ENCODE measurements around the gene EIF4ENIF1. TPM values are rescaled to one million over a fixed set of nuclear protein-coding genes. Genes with fewer than 3 reads are reported as not detected.

EIF4ENIF1 gene
- total RNA-seq, 6 donors from 2014 or later, result 15.5 to 25.2 (median 23.3) TPM

DNA sequence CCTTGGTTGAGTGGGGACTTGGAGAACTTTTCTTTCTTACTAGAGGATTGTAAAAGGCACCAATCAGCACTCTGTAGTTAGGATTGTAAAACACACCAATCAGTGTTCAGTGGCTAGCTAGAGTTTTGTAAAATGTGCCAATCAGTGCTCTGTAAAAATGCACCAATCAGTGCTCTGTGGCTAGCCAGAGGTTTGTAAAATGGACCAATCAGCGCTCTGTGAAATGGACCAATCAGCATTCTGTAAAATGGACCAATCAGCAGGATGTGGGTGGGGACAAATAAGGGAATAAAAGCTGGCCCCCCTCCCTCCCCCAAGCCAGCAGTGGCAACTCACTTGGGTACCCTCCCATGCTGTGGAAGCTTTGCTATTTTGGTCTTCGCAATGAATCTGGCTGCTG lies 95.7 kb downstream of the EIF4ENIF1 start:
- ATAC-seq (ENCODE audit: low FRiP score in 2 of 2), result no peak
- Histone ChIP-seq H3K9me3 (no peaks in the 10 kb centered on the region), H3K4me1 (peaks cover 0 to 4% (median 3%) of the 10 kb centered on the region in 4 donors), H3K36me3 (no peaks in the 10 kb centered on the region), H3K27me3 (no peaks in the 10 kb centered on the region), H3K27ac (no peak overlapping the region), H3K4me3 (no peak overlapping the region)
- no peak for DNase-seq
- WGBS, 2 donors, result 91 to 95% methylated on average over 1 to 2 of the region's 2 CpGs
- TF ChIP-seq POLR2AphosphoS5 (IDR thresholded peaks at IDR 0.05), result no peak
- no peak for TF ChIP-seq POLR2A (IDR thresholded peaks at IDR 0.05)
- no peak for TF ChIP-seq EP300 (IDR thresholded peaks at IDR 0.05)
- TF ChIP-seq, protein P1, sequence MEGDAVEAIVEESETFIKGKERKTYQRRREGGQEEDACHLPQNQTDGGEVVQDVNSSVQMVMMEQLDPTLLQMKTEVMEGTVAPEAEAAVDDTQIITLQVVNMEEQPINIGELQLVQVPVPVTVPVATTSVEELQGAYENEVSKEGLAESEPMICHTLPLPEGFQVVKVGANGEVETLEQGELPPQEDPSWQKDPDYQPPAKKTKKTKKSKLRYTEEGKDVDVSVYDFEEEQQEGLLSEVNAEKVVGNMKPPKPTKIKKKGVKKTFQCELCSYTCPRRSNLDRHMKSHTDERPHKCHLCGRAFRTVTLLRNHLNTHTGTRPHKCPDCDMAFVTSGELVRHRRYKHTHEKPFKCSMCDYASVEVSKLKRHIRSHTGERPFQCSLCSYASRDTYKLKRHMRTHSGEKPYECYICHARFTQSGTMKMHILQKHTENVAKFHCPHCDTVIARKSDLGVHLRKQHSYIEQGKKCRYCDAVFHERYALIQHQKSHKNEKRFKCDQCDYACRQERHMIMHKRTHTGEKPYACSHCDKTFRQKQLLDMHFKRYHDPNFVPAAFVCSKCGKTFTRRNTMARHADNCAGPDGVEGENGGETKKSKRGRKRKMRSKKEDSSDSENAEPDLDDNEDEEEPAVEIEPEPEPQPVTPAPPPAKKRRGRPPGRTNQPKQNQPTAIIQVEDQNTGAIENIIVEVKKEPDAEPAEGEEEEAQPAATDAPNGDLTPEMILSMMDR (IDR thresholded peaks at IDR 0.05), result no peak

Small RNA genes within 50 kb of the gene (small RNA-seq; reads per million reads assigned to genes)
- gene AL096701.2 (0 reads per million in 4 donors), gene RNU6-28P (0 reads per million in 4 donors)

Other genes starting within 250 kb of the EIF4ENIF1 start
- gene PIK3IP1, start 197.4 kb downstream of the EIF4ENIF1 start, total RNA-seq, result 10 to 100 TPM; 38.9 to 97.1 (median 65.8) TPM
- gene PATZ1, start 143.5 kb downstream of the EIF4ENIF1 start, total RNA-seq, result 10 to 100 TPM; 18.2 to 29.7 (median 24.0) TPM
- 10 to 100 TPM; 32.8 to 49.3 (median 44.0) TPM for gene DRG1, start 90.2 kb downstream of the EIF4ENIF1 start, total RNA-seq
- gene SFI1, start 6.7 kb upstream of the EIF4ENIF1 start, total RNA-seq, result 100 to 1,000 TPM in 1 of 6 donors, 10 to 100 TPM in 5; 21.0 to 166 (median 51.7) TPM
- gene PISD, start 172.4 kb upstream of the EIF4ENIF1 start, total RNA-seq, result 10 to 100 TPM; 18.4 to 81.8 (median 53.9) TPM

Data from upper lobe of left lung (tissue), 6 donors.